ENCODE results near the gene OR14K1.
"Not testable (repeated sequence)": the region's sequence is repeated elsewhere in the genome, so short reads cannot be mapped to it uniquely, and the experiment has no call there.

The OR14K1 gene

GRCh38 chr1:247738315-247738714 lies at the start of gene OR14K1:
Gene OR14K1 (plus strand): TSS chr1:247738615. CDS start chr1:247738615, 0 bp downstream.
- no peak within 1 kb of the TSS for H3K27ac ChIP-seq
- no peak for TF ChIP-seq CTCF (IDR thresholded peaks at IDR 0.05)
- no peak for TF ChIP-seq ZFX (IDR thresholded peaks at IDR 0.05; ENCODE audit: borderline replicate concordance)

- no peak overlapping the region for H3K27ac ChIP-seq
- no peak for TF ChIP-seq ZFX (IDR thresholded peaks at IDR 0.05; ENCODE audit: borderline replicate concordance)
- no peak for TF ChIP-seq CTCF (IDR thresholded peaks at IDR 0.05)
Measured at GRCh38 chr1:247701338-247701737, 37.1 kb upstream of the OR14K1 start.

- H3K27ac ChIP-seq: not testable (repeated sequence)
Measured at GRCh38 chr1:247710681-247711080, 27.7 kb upstream of the OR14K1 start.

GRCh38 chr1:247713753-247714152 lies 24.7 kb upstream of the OR14K1 start:
- TF ChIP-seq ZFX (IDR thresholded peaks at IDR 0.05; ENCODE audit: borderline replicate concordance) (no peak), CTCF (IDR thresholded peaks at IDR 0.05) (no peak)
- H3K27ac ChIP-seq: no peak overlapping the region

- H3K27ac ChIP-seq: no peak within 1 kb of the TSS
- TF ChIP-seq ZFX (IDR thresholded peaks at IDR 0.05; ENCODE audit: borderline replicate concordance) (no peak), CTCF (IDR thresholded peaks at IDR 0.05) (no peak)
Measured at GRCh38 chr1:247716546-247716945, 21.9 kb upstream of the OR14K1 start, which contains the start of gene OR6F1. Gene OR6F1 (minus strand): TSS chr1:247716646. CDS start chr1:247712755, 3,891 bp downstream.

- H3K27ac ChIP-seq: no peak overlapping the region
- no peak for TF ChIP-seq ZFX (IDR thresholded peaks at IDR 0.05; ENCODE audit: borderline replicate concordance)
- TF ChIP-seq CTCF (IDR thresholded peaks at IDR 0.05): no peak
Measured at GRCh38 chr1:247721222-247721621, 17.2 kb upstream of the OR14K1 start.

GRCh38 chr1:247740721-247741120 lies 2.3 kb downstream of the OR14K1 start:
- TF ChIP-seq ZFX (IDR thresholded peaks at IDR 0.05; ENCODE audit: borderline replicate concordance): no peak
- no peak for TF ChIP-seq CTCF (IDR thresholded peaks at IDR 0.05)
- no peak overlapping the region for H3K27ac ChIP-seq

GRCh38 chr1:247741756-247742155 lies 3.3 kb downstream of the OR14K1 start:
- no peak overlapping the region for H3K27ac ChIP-seq
- TF ChIP-seq CTCF (IDR thresholded peaks at IDR 0.05) (no peak), ZFX (IDR thresholded peaks at IDR 0.05; ENCODE audit: borderline replicate concordance) (no peak)

- not testable (repeated sequence) for H3K27ac ChIP-seq
Measured at GRCh38 chr1:247742215-247742760, 3.9 kb downstream of the OR14K1 start.

All from 22Rv1 (cell line).